CD4-positive, alpha-beta memory T cell (primary cell): Measurements from ENCODE around the gene RRH. TPM values are rescaled to one million over a fixed set of nuclear protein-coding genes. Genes with fewer than 3 reads are reported as not detected.
A peak's percentile ranks its signal among the peaks of the same experiment; 100 is the strongest.

Source experiments
- CTCF ChIA-PET: fragments of 350-600 bp; sonication (Branson Sonifier 250); formaldehyde crosslinking; loops from one replicate; lab custom pipeline; 2021; ENCODE audit warnings: inconsistent platforms; ENCODE audit not compliant: partially characterized antibody; lab: Charles Lee
- POLR2A ChIA-PET: fragments of 350-600 bp; sonication (Branson Sonifier 250); formaldehyde crosslinking; loops from one replicate; lab custom pipeline; 2021; ENCODE audit not compliant: partially characterized antibody; lab: Charles Lee
- DNase-seq, 5 donors: peaks; one replicate each; pipeline versions ENCODE4 v3.0.0 to v3.0.0-alpha.2; 2020 to 2022; ENCODE audit warnings: mixed read lengths in 1 of 5
- H3K27ac ChIP-seq: one replicate; pipeline ENCODE4 v1.7.0; 2013; ENCODE audit warnings: low read depth, low read length
- H3K27me3 ChIP-seq: 2 replicates; pipeline ENCODE4 v1.7.0; 2013; ENCODE audit warnings: mild to moderate bottlenecking, low read length, moderate library complexity; ENCODE audit not compliant: insufficient read depth
- H3K36me3 ChIP-seq: 2 replicates; pipeline ENCODE4 v1.7.0; 2013; ENCODE audit warnings: mild to moderate bottlenecking, low read length, moderate library complexity; ENCODE audit not compliant: insufficient read depth
- H3K4me1 ChIP-seq: 2 replicates; pipeline ENCODE4 v1.7.0; 2013; ENCODE audit warnings: mild to moderate bottlenecking, low read length, moderate library complexity; ENCODE audit not compliant: insufficient read depth
- H3K4me3 ChIP-seq, 2 donors: one replicate each; pipeline ENCODE4 v1.7.0; 2013; ENCODE audit warnings: low read length in 2 of 2, mild to moderate bottlenecking in 1 of 2
- H3K9me3 ChIP-seq, 2 donors: one replicate each; pipeline ENCODE4 v1.7.0; 2013; ENCODE audit warnings: low read length in 2 of 2, control low read depth in 1 of 2; ENCODE audit not compliant: control insufficient read depth in 1 of 2
- H3K27ac Mint-ChIP-seq, 7 donors: one replicate each; pipeline ENCODE4 v1.8.0; 2020 to 2021; ENCODE audit warnings: mixed read lengths in 7 of 7, mild to moderate bottlenecking in 6 of 7, inconsistent platforms in 3 of 7, moderate library complexity in 3 of 7
- H3K27me3 Mint-ChIP-seq, 2 donors: one replicate each; pipeline ENCODE4 v1.8.0; 2020 to 2021; ENCODE audit warnings: mixed read lengths in 2 of 2
- H3K36me3 Mint-ChIP-seq, 2 donors: one replicate each; pipeline ENCODE4 v1.8.0; 2020 to 2021; ENCODE audit warnings: mixed read lengths in 2 of 2, inconsistent platforms in 1 of 2, mild to moderate bottlenecking in 1 of 2
- H3K4me1 Mint-ChIP-seq, 4 donors: one replicate each; pipeline ENCODE4 v1.8.0; 2020 to 2021; ENCODE audit warnings: mixed read lengths in 4 of 4, mild to moderate bottlenecking in 1 of 4
- H3K4me3 Mint-ChIP-seq, 8 donors: one replicate each; pipeline ENCODE4 v1.8.0; 2020 to 2021; ENCODE audit warnings: mixed read lengths in 8 of 8, mild to moderate bottlenecking in 7 of 8, moderate library complexity in 6 of 8, inconsistent platforms in 3 of 8
- H3K9me3 Mint-ChIP-seq, 8 donors: one replicate each; pipeline ENCODE4 v1.8.0; 2020 to 2021; ENCODE audit warnings: mixed read lengths in 8 of 8, mild to moderate bottlenecking in 5 of 8, inconsistent platforms in 3 of 8, moderate library complexity in 1 of 8
- intact Hi-C: fragments of 100-400 bp; cut with micrococcal nuclease; formaldehyde crosslinking; loops from one replicate; pipeline ENCODE4 v1.15.1; 2023
- polyA plus RNA-seq, 2 donors: library from polyadenylated mRNA; unstranded; fragments of 300-500 nt; fragmentation: Illumina TruSeq; gene quantifications; one replicate each; pipeline ENCODE4 v1.2.3, GENCODE V29; 2021
- total RNA-seq, 2 experiments: library from RNA; stranded (reverse); gene quantifications; one replicate each; pipeline ENCODE4 v1.2.3, GENCODE V29; 2021

The RRH gene
- total and polyA plus RNA-seq, 4 experiments from 2014 or later, result 0.30 TPM; not detected in 3

- Histone ChIP-seq H3K4me1 (peaks cover 22% of the 10 kb centered on the region), H3K27ac (peak overlapping the region; percentile 93), H3K36me3 (peaks cover 23% of the 10 kb centered on the region), H3K9me3 (no peaks in the 10 kb centered on the region), H3K27me3 (no peaks in the 10 kb centered on the region), H3K4me3 (peak overlapping the region; percentile 98 to 100)
- Mint-ChIP-seq H3K4me3 (peak overlapping the region; percentile 97 to 99 (median 98)), H3K27ac (peak overlapping the region; percentile 97 to 99 (median 99)), H3K36me3 (peaks cover 19 to 52% of the 10 kb centered on the region in 2 donors), H3K4me1 (peaks cover 27 to 45% (median 37%) of the 10 kb centered on the region in 4 donors), H3K9me3 (no peaks in the 10 kb centered on the region), H3K27me3 (no peaks in the 10 kb centered on the region)
- peak; percentile 42 to 67 (median 56) for DNase-seq
- POLR2A ChIA-PET, result interaction anchor here (1.2 to 2.8 kb wide), 4 partner anchors 114 to 382 kb away, joined by 3 to 23 read pairs (median 10); partner anchors contain the start of genes MCUB and SEC24B
- CTCF ChIA-PET, result interaction anchor here (1.0 to 3.4 kb wide), 4 partner anchors 9 to 393 kb away, joined by 3 to 17 read pairs (median 4); partner anchors contain the start of gene SEC24B
- intact Hi-C loops, result no loop called here
These were observed 11.7 kb upstream of the RRH start for GRCh38 chr4:109816082-109816442.

- intact Hi-C loops, result no loop called here
- no peaks in the 10 kb centered on the region for H3K27me3 Mint-ChIP-seq
- POLR2A ChIA-PET, result interaction anchor here (2.2 to 2.8 kb wide), 3 partner anchors 115 to 383 kb away, joined by 9 to 23 read pairs (median 12); partner anchors contain the start of genes MCUB and SEC24B
- Histone ChIP-seq H3K9me3 (no peaks in the 10 kb centered on the region), H3K4me1 (peaks cover 22% of the 10 kb centered on the region), H3K4me3 (no peak overlapping the region), H3K27ac (no peak overlapping the region), H3K36me3 (peaks cover 29% of the 10 kb centered on the region), H3K27me3 (no peaks in the 10 kb centered on the region)
- peak overlapping the region; percentile 97 to 99 (median 99) for H3K27ac Mint-ChIP-seq
- H3K36me3 Mint-ChIP-seq, result peaks cover 20 to 60% of the 10 kb centered on the region in 2 donors
- no peaks in the 10 kb centered on the region for H3K9me3 Mint-ChIP-seq
- H3K4me1 Mint-ChIP-seq, result peaks cover 29 to 45% (median 37%) of the 10 kb centered on the region in 4 donors
- H3K4me3 Mint-ChIP-seq, result peak overlapping the region; percentile 97 to 99 (median 98)
- no peak for DNase-seq
- CTCF ChIA-PET, result interaction anchor here (1.0 to 3.4 kb wide), 4 partner anchors 9 to 394 kb away, joined by 3 to 17 read pairs (median 4); partner anchors contain the start of gene SEC24B
These were observed 10.9 kb upstream of the RRH start for GRCh38 chr4:109816894-109817293.

GRCh38 chr4:109818268-109818667 is 9.5 kb upstream of the RRH start:
- no peaks in the 10 kb centered on the region for H3K27me3 ChIP-seq
- ChIA-PET POLR2A (no interaction called here), CTCF (interaction anchor here (3.4 kb wide), 1 partner anchor 386 kb away, joined by 17 read pairs; the partner anchor contains the start of gene SEC24B)
- no peaks in the 10 kb centered on the region for H3K9me3 ChIP-seq
- no peaks in the 10 kb centered on the region for H3K9me3 Mint-ChIP-seq
- peaks cover 26 to 71% of the 10 kb centered on the region in 2 donors for H3K36me3 Mint-ChIP-seq
- no peaks in the 10 kb centered on the region for H3K27me3 Mint-ChIP-seq
- H3K4me3 Mint-ChIP-seq, result no peak overlapping the region
- no peak overlapping the region for H3K27ac ChIP-seq
- H3K4me1 ChIP-seq, result peaks cover 22% of the 10 kb centered on the region
- peaks cover 29 to 48% (median 38%) of the 10 kb centered on the region in 4 donors for H3K4me1 Mint-ChIP-seq
- no peak for DNase-seq
- H3K4me3 ChIP-seq, result no peak overlapping the region
- peaks cover 34% of the 10 kb centered on the region for H3K36me3 ChIP-seq
- peak overlapping the region in 2 of 7 donors; percentile 66 to 98 for H3K27ac Mint-ChIP-seq
- intact Hi-C loops, result no loop called here

GRCh38 chr4:109820563-109820962 is 7.2 kb upstream of the RRH start:
- intact Hi-C loops, result loop anchor here (10.0 kb wide), 2 partner anchors 154 to 316 kb away; no protein-coding TSS in a partner anchor
- peaks cover 24 to 36% (median 32%) of the 10 kb centered on the region in 4 donors for H3K4me1 Mint-ChIP-seq
- peaks cover 45% of the 10 kb centered on the region for H3K36me3 ChIP-seq

GRCh38 chr4:109821185-109821584 is 6.6 kb upstream of the RRH start:
- DNase-seq, result no peak
- no peak overlapping the region for H3K4me3 Mint-ChIP-seq
- H3K9me3 Mint-ChIP-seq, result no peaks in the 10 kb centered on the region
- H3K27me3 Mint-ChIP-seq, result no peaks in the 10 kb centered on the region
- peaks cover 38 to 71% of the 10 kb centered on the region in 2 donors for H3K36me3 Mint-ChIP-seq
- ChIA-PET POLR2A (no interaction called here), CTCF (interaction anchor here (0.5 to 1.2 kb wide), 2 partner anchors 13 to 388 kb away, joined by 3 to 4 read pairs; no protein-coding TSS in a partner anchor)
- Histone ChIP-seq H3K9me3 (no peaks in the 10 kb centered on the region), H3K36me3 (peaks cover 45% of the 10 kb centered on the region), H3K27me3 (no peaks in the 10 kb centered on the region), H3K27ac (no peak overlapping the region), H3K4me3 (no peak overlapping the region), H3K4me1 (peaks cover 10% of the 10 kb centered on the region)
- H3K4me1 Mint-ChIP-seq, result peaks cover 20 to 30% (median 26%) of the 10 kb centered on the region in 4 donors
- intact Hi-C loops, result loop anchor here (10.0 kb wide), 2 partner anchors 154 to 316 kb away; no protein-coding TSS in a partner anchor
- peak overlapping the region in 5 of 7 donors; percentile 29 to 89 (median 42) for H3K27ac Mint-ChIP-seq

More at GRCh38 chr4:109820563-109820962, 7.2 kb upstream of the RRH start:
- H3K27me3 Mint-ChIP-seq, result no peaks in the 10 kb centered on the region
- CTCF ChIA-PET, result interaction anchor here (0.5 to 1.2 kb wide), 2 partner anchors 14 to 388 kb away, joined by 3 to 4 read pairs; no protein-coding TSS in a partner anchor
- H3K27me3 ChIP-seq, result no peaks in the 10 kb centered on the region
- no peaks in the 10 kb centered on the region for H3K9me3 Mint-ChIP-seq
- H3K4me1 ChIP-seq, result peaks cover 14% of the 10 kb centered on the region
- H3K9me3 ChIP-seq, result no peaks in the 10 kb centered on the region
- POLR2A ChIA-PET, result interaction anchor here (0.6 kb wide), 1 partner anchor 58 kb away, joined by 3 read pairs; no protein-coding TSS in a partner anchor
- no peak for DNase-seq
- no peak overlapping the region for H3K27ac ChIP-seq
- no peak overlapping the region for H3K4me3 ChIP-seq
- peaks cover 38 to 75% of the 10 kb centered on the region in 2 donors for H3K36me3 Mint-ChIP-seq
- peak overlapping the region in 4 of 7 donors; percentile 38 to 77 (median 40) for H3K27ac Mint-ChIP-seq
- no peak overlapping the region for H3K4me3 Mint-ChIP-seq

GRCh38 chr4:109826719-109827118 is 1.1 kb upstream of the RRH start:
- intact Hi-C loops, result loop anchor here (1.0 to 10.0 kb wide), 6 partner anchors 123 to 404 kb away; partner anchors contain the start of genes CASP6 and SEC24B
- peak in 3 of 5 donors; percentile 23 to 37 (median 27) for DNase-seq

GRCh38 chr4:109833756-109834155 is 6.0 kb downstream of the RRH start:
- H3K27ac ChIP-seq, result no peak overlapping the region
- Mint-ChIP-seq H3K27me3 (no peaks in the 10 kb centered on the region), H3K4me1 (no peaks in the 10 kb centered on the region), H3K27ac (no peak overlapping the region), H3K4me3 (no peak overlapping the region), H3K9me3 (no peaks in the 10 kb centered on the region), H3K36me3 (peaks cover 1 to 20% of the 10 kb centered on the region in 2 donors)
- no peak for DNase-seq
- no peaks in the 10 kb centered on the region for H3K4me1 ChIP-seq
- POLR2A ChIA-PET, result no interaction called here
- CTCF ChIA-PET, result no interaction called here
- no peaks in the 10 kb centered on the region for H3K9me3 ChIP-seq
- H3K36me3 ChIP-seq, result no peaks in the 10 kb centered on the region
- no peaks in the 10 kb centered on the region for H3K27me3 ChIP-seq
- intact Hi-C loops, result no loop called here
- H3K4me3 ChIP-seq, result no peak overlapping the region

More at GRCh38 chr4:109826719-109827118, 1.1 kb upstream of the RRH start:
- no peak overlapping the region for H3K27ac Mint-ChIP-seq
- H3K4me3 Mint-ChIP-seq, result no peak overlapping the region
- CTCF ChIA-PET, result interaction anchor here (0.7 to 4.8 kb wide), 10 partner anchors 12 to 407 kb away, joined by 3 to 61 read pairs (median 4); partner anchors contain the start of gene SEC24B
- peaks cover 0 to 4% (median under 1%) of the 10 kb centered on the region in 4 donors for H3K4me1 Mint-ChIP-seq
- Histone ChIP-seq H3K4me1 (no peaks in the 10 kb centered on the region), H3K27ac (no peak overlapping the region), H3K27me3 (no peaks in the 10 kb centered on the region), H3K9me3 (no peaks in the 10 kb centered on the region), H3K4me3 (no peak overlapping the region), H3K36me3 (peaks cover 17% of the 10 kb centered on the region)
- H3K9me3 Mint-ChIP-seq, result no peaks in the 10 kb centered on the region
- no peaks in the 10 kb centered on the region for H3K27me3 Mint-ChIP-seq
- H3K36me3 Mint-ChIP-seq, result peaks cover 18 to 30% of the 10 kb centered on the region in 2 donors
- POLR2A ChIA-PET, result no interaction called here
